IMR-90 (cell line): ENCODE results near the gene SLC44A5. TPM values are rescaled to one million over a fixed set of nuclear protein-coding genes. Genes with fewer than 3 reads are reported as not detected.

Experiments used
- ATAC-seq: fragments of 200-7000 bp; cut with Tn5 transposase; 2 replicates; pipeline ENCODE4 v1.9.1; 2020; ENCODE audit warnings: low read depth, mild to moderate bottlenecking, moderate library complexity
- BruUV-seq: library from RNA; stranded (reverse); fragments of 400-500 nt; replicated peaks from 2 replicates; lab custom pipeline; 2021; lab: Mats Ljungman, UMichigan
- CTCF ChIA-PET: fragments of 300-600 bp; formaldehyde crosslinking; extraction: SDS; loops from one replicate; lab custom pipeline; 2021; ENCODE audit warnings: antibody characterized with exemption; lab: Yijun Ruan, JAX
- POLR2A ChIA-PET: fragments of 300-600 bp; sonication (Branson Sonifier 250); formaldehyde crosslinking; loops from one replicate; lab custom pipeline; 2022; ENCODE audit warnings: antibody characterized with exemption; ENCODE audit not compliant: unreplicated experiment; lab: Charles Lee
- DNase-seq: peaks from one replicate; pipeline ENCODE4 v3.0.0; 2013
- H2AFZ ChIP-seq: replicated peaks from 2 replicates; pipeline ENCODE3; 2013; ENCODE audit warnings: low read length, mild to moderate bottlenecking; ENCODE audit not compliant: poor library complexity
- H2AK5ac ChIP-seq: 2 replicates; pipeline ENCODE4 v1.6.1; 2013; ENCODE audit warnings: low read depth, low read length, inconsistent platforms
- H2AK9ac ChIP-seq: replicated peaks from 2 replicates; pipeline ENCODE3; 2013; ENCODE audit warnings: mild to moderate bottlenecking, low read depth, low read length, moderate library complexity; ENCODE audit not compliant: poor library complexity
- H2BK120ac ChIP-seq: 2 replicates; pipeline ENCODE4 v1.6.1; 2013; ENCODE audit warnings: low read depth, low read length, inconsistent platforms
- H2BK15ac ChIP-seq: 3 replicates; pipeline ENCODE4 v1.6.1; 2013; ENCODE audit warnings: low read depth, low read length, inconsistent platforms
- H2BK20ac ChIP-seq: 2 replicates; pipeline ENCODE4 v1.6.1; 2013; ENCODE audit warnings: low read depth, mild to moderate bottlenecking, inconsistent platforms, low read length, moderate library complexity
- H2BK5ac ChIP-seq: 2 replicates; pipeline ENCODE4 v1.6.1; 2013; ENCODE audit warnings: mild to moderate bottlenecking, low read depth, low read length, inconsistent platforms; ENCODE audit not compliant: poor library complexity, severe bottlenecking
- H3K14ac ChIP-seq: replicated peaks from 2 replicates; pipeline ENCODE4 v1.6.1; 2013; ENCODE audit warnings: low read depth, low read length, inconsistent platforms
- H3K18ac ChIP-seq: 2 replicates; pipeline ENCODE4 v1.6.1; 2013; ENCODE audit warnings: low read depth, low read length, control low read depth
- H3K23ac ChIP-seq: 2 replicates; pipeline ENCODE4 v1.6.1; 2013; ENCODE audit warnings: low read depth, low read length, inconsistent platforms
- H3K27ac ChIP-seq: 2 replicates; pipeline ENCODE4 v1.5.1; 2013; ENCODE audit warnings: mild to moderate bottlenecking, control low read depth, low read length; ENCODE audit not compliant: insufficient read depth
- H3K27me3 ChIP-seq: 2 replicates; pipeline ENCODE4 v1.6.1; 2013; ENCODE audit warnings: low read length; ENCODE audit not compliant: control insufficient read depth, insufficient read depth
- H3K36me3 ChIP-seq: 2 replicates; pipeline ENCODE4 v1.6.1; 2013; ENCODE audit warnings: low read length, mixed read lengths; ENCODE audit not compliant: control insufficient read depth, insufficient read depth
- H3K4ac ChIP-seq: 2 replicates; pipeline ENCODE4 v1.6.1; 2013; ENCODE audit warnings: low read depth, low read length, inconsistent platforms
- H3K4me1 ChIP-seq: 2 replicates; pipeline ENCODE4 v1.6.1; 2013; ENCODE audit warnings: low read length, mixed read lengths; ENCODE audit not compliant: control insufficient read depth, insufficient read depth
- H3K4me2 ChIP-seq: 2 replicates; pipeline ENCODE4 v1.6.1; 2013; ENCODE audit warnings: low read depth, mild to moderate bottlenecking, control low read depth, low read length, moderate library complexity
- H3K4me3 ChIP-seq: 2 replicates; pipeline ENCODE4 v1.5.1; 2013; ENCODE audit warnings: low read depth, mild to moderate bottlenecking, control low read depth, low read length, moderate library complexity; ENCODE audit not compliant: insufficient read depth
- H3K56ac ChIP-seq: 2 replicates; pipeline ENCODE4 v1.6.1; 2013; ENCODE audit warnings: low read length, inconsistent platforms; ENCODE audit not compliant: insufficient read depth; ENCODE audit errors: extremely low read depth
- H3K79me1 ChIP-seq, 2 experiments: 2 replicates each; pipeline ENCODE4 v1.6.1; 2013; ENCODE audit warnings: low read length in 2 of 2, inconsistent platforms in 1 of 2, low read depth in 1 of 2
- H3K9ac ChIP-seq: 2 replicates; pipeline ENCODE4 v1.6.1; 2013; ENCODE audit warnings: low read depth, low read length, control low read depth
- H3K9me1 ChIP-seq: 2 replicates; pipeline ENCODE4 v1.6.1; 2013; ENCODE audit warnings: low read length, inconsistent platforms; ENCODE audit not compliant: insufficient read depth
- H3K9me3 ChIP-seq: 2 replicates; pipeline ENCODE4 v1.6.1; 2013; ENCODE audit warnings: low read length; ENCODE audit not compliant: control insufficient read depth, insufficient read depth
- H4K20me1 ChIP-seq: 2 replicates; pipeline ENCODE4 v1.6.1; 2013; ENCODE audit warnings: low read length, inconsistent platforms; ENCODE audit not compliant: insufficient read depth
- H4K5ac ChIP-seq: 2 replicates; pipeline ENCODE4 v1.6.1; 2013; ENCODE audit warnings: mild to moderate bottlenecking, low read depth, low read length, control low read depth
- H4K8ac ChIP-seq, 2 experiments: 2 replicates each; pipeline ENCODE4 v1.6.1; 2013; ENCODE audit warnings: low read depth in 2 of 2, low read length in 2 of 2, control low read depth in 1 of 2, inconsistent platforms in 1 of 2
- H4K91ac ChIP-seq: 2 replicates; pipeline ENCODE4 v1.6.1; 2013; ENCODE audit warnings: low read depth, low read length, inconsistent platforms; ENCODE audit not compliant: insufficient read depth
- BHLHE40 ChIP-seq: fragments of 150-350 bp; IDR thresholded peaks from 2 replicates; pipeline ENCODE4 v1.6.1; 2016; ENCODE audit warnings: mild to moderate bottlenecking, low read depth, low read length
- MXI1 ChIP-seq: IDR thresholded peaks from 2 replicates; pipeline ENCODE4 v1.6.1; 2012; ENCODE audit warnings: low read depth, mild to moderate bottlenecking, low read length, moderate library complexity, borderline replicate concordance
- WGBS, 2 experiments: methylation state at CpG; one replicate each; pipeline versions ENCODE4 v1.1.5 to v1.1.7; 2013; ENCODE audit warnings: missing lambda C conversion rate in 2 of 2; ENCODE audit not compliant: insufficient read length in 1 of 2; ENCODE audit errors: extremely low coverage in 2 of 2; 5-methylcytosine and 5-hydroxymethylcytosine counted together
- dilution Hi-C: fragments of 300-500 bp; cut with HindIII; formaldehyde crosslinking; loops from one replicate; pipeline ENCODE4 v1.14.3; 2018; ENCODE audit warnings: low sequenced_read_pairs; ENCODE audit not compliant: unreplicated experiment
- in situ Hi-C: fragments of 300-500 bp; cut with MboI; formaldehyde crosslinking; loops from 3 replicates; pipeline ENCODE4 v1.14.3; 2019; ENCODE audit warnings: low sequenced_read_pairs, inconsistent platforms, mixed read lengths
- intact Hi-C: fragments of 100-400 bp; cut with micrococcal nuclease; formaldehyde crosslinking; loops from 2 replicates; pipeline ENCODE4 v1.10.0; 2022
- polyA plus RNA-seq, 3 experiments: library from polyadenylated mRNA; depleted of rRNA; stranded (reverse); fragments of >200 nt; gene quantifications; 2 replicates each; pipeline ENCODE4 v1.2.3, GENCODE V29; 2012; ENCODE audit warnings: low replicate concordance in 1 of 3
- total RNA-seq: library from RNA; depleted of rRNA; stranded (reverse); fragments of >200 nt; gene quantifications from 2 replicates; pipeline ENCODE4 v1.2.3, GENCODE V29; 2012

Gene SLC44A5
- total and polyA plus RNA-seq, 2 of the 4 experiments (the other 2 are of a cell fraction) = under 0.01 TPM; not detected in 1

GRCh38 chr1:75426688-75427087 is 184.2 kb downstream of the SLC44A5 start:
- Histone ChIP-seq H3K9ac (no peak overlapping the region), H3K9me3 (peaks cover 10% of the 10 kb centered on the region), H3K23ac (no peak overlapping the region), H3K4me3 (no peak overlapping the region), H4K8ac (no peak overlapping the region), H2AK5ac (no peak overlapping the region), H3K79me1 (no peaks in the 10 kb centered on the region), H3K14ac (no peak overlapping the region), H3K18ac (no peak overlapping the region), H2BK5ac (no peak overlapping the region), H3K56ac (no peak overlapping the region), H3K36me3 (no peaks in the 10 kb centered on the region), H4K91ac (no peak overlapping the region), H2AFZ (no peak overlapping the region), H4K5ac (no peak overlapping the region), H3K4ac (no peak overlapping the region), H3K4me2 (no peak overlapping the region), H3K27ac (no peak overlapping the region), H4K20me1 (no peaks in the 10 kb centered on the region), H3K9me1 (no peaks in the 10 kb centered on the region), H2AK9ac (no peak overlapping the region), H2BK15ac (no peak overlapping the region), H2BK120ac (no peak overlapping the region), H3K4me1 (no peaks in the 10 kb centered on the region), H2BK20ac (no peak overlapping the region), H3K27me3 (no peaks in the 10 kb centered on the region)
- DNase-seq (no peak), ATAC-seq (no peak)
- WGBS, 2 experiments = 71% methylated on average over 8 of the region's 10 CpGs; no CpG with 5 or more reads in 1 of the 2 experiments
- ChIA-PET POLR2A (no interaction called here), CTCF (no interaction called here)
- in situ Hi-C loops (no loop called here), dilution Hi-C loops (no loop called here), intact Hi-C loops (no loop called here)
- no TSS peak for BruUV-seq
- TF ChIP-seq MXI1 = no peak
- no peak for TF ChIP-seq BHLHE40
